SK-N-SH treated with all-trans-retinoic acid at 6 μM for 48 hours (cell line): ENCODE results near the gene RPRD1A.
"Not testable (repeated sequence)": the region's sequence is repeated elsewhere in the genome, so short reads cannot be mapped to it uniquely, and the experiment has no call there.

ENCODE experiments used
- ATAC-seq: fragments of 200-7000 bp; cut with Tn5 transposase; 3 replicates; pipeline ENCODE4 v1.9.1; 2020; ENCODE audit warnings: mild to moderate bottlenecking, moderate library complexity
- ARNTL ChIP-seq: fragments of 450-650 bp; formaldehyde crosslinking; IDR thresholded peaks from 2 replicates; pipeline ENCODE4 v1.5.0; 2020; ENCODE audit warnings: low read depth, mild to moderate bottlenecking, moderate library complexity, borderline replicate concordance
- BACH2 ChIP-seq: fragments of 250-450 bp; sonication (Bioruptor Pico); IDR thresholded peaks from 2 replicates; pipeline ENCODE4 v1.9.0; 2021; ENCODE audit warnings: mild to moderate bottlenecking, borderline replicate concordance
- ESRRG ChIP-seq: fragments of 250-450 bp; sonication (Bioruptor Pico); IDR thresholded peaks from 2 replicates; pipeline ENCODE4 v1.6.1; 2021; ENCODE audit warnings: mild to moderate bottlenecking
- GLIS3 ChIP-seq: fragments of 250-450 bp; sonication (Bioruptor Pico); IDR thresholded peaks from 2 replicates; pipeline ENCODE4 v1.5.0; 2020; ENCODE audit warnings: mild to moderate bottlenecking, moderate library complexity
- ISL1 ChIP-seq: fragments of 250-450 bp; sonication (Bioruptor Pico); IDR thresholded peaks from 2 replicates; pipeline ENCODE4 v2.1.2; 2022; ENCODE audit warnings: mild to moderate bottlenecking, moderate library complexity
- OSR1 ChIP-seq: fragments of 250-450 bp; sonication (Bioruptor Pico); IDR thresholded peaks from 2 replicates; pipeline ENCODE4 v1.8.0; 2022; ENCODE audit warnings: moderate library complexity, mild to moderate bottlenecking, inconsistent platforms
- PPARA ChIP-seq: fragments of 250-450 bp; sonication (Bioruptor Pico); IDR thresholded peaks from 2 replicates; pipeline ENCODE4 v1.5.0; 2020; ENCODE audit warnings: mild to moderate bottlenecking, borderline replicate concordance
- SNAI2 ChIP-seq: fragments of 250-450 bp; sonication (Bioruptor Pico); IDR thresholded peaks from 2 replicates; pipeline ENCODE4 v1.5.0; 2020; ENCODE audit warnings: mild to moderate bottlenecking, moderate library complexity
- TCF4 ChIP-seq: fragments of 250-450 bp; sonication (Bioruptor Pico); IDR thresholded peaks from 2 replicates; pipeline ENCODE4 v1.8.0; 2021; ENCODE audit warnings: mild to moderate bottlenecking, moderate library complexity, borderline replicate concordance
- TOX ChIP-seq: fragments of 250-450 bp; sonication (Bioruptor Pico); IDR thresholded peaks from 2 replicates; pipeline ENCODE4 v1.8.0; 2021; ENCODE audit warnings: mild to moderate bottlenecking, moderate library complexity, borderline replicate concordance
- ZC3H10 ChIP-seq: fragments of 250-450 bp; sonication (Bioruptor Pico); IDR thresholded peaks from 2 replicates; pipeline ENCODE4 v1.5.1; 2021; ENCODE audit warnings: mild to moderate bottlenecking, moderate library complexity
- ZFP3 ChIP-seq: fragments of 250-450 bp; sonication (Bioruptor Pico); IDR thresholded peaks from 2 replicates; pipeline ENCODE4 v1.5.0; 2020; ENCODE audit warnings: mild to moderate bottlenecking, moderate library complexity
- ZNF565 ChIP-seq: fragments of 450-650 bp; formaldehyde crosslinking; conservative IDR thresholded peaks from 2 replicates; pipeline ENCODE4 v1.5.0; 2020; ENCODE audit warnings: low read depth, mild to moderate bottlenecking, moderate library complexity
- ZNF70 ChIP-seq: fragments of 450-650 bp; formaldehyde crosslinking; IDR thresholded peaks from 2 replicates; pipeline ENCODE4 v1.5.0; 2020; ENCODE audit warnings: mild to moderate bottlenecking, moderate library complexity
- ZNF8 ChIP-seq: fragments of 450-650 bp; formaldehyde crosslinking; IDR thresholded peaks from 2 replicates; pipeline ENCODE4 v1.5.0; 2020; ENCODE audit warnings: mild to moderate bottlenecking, moderate library complexity
- TF ChIP-seq, protein P1 (sequence below): fragments of 250-450 bp; sonication (Bioruptor Pico); IDR thresholded peaks from 2 replicates; pipeline ENCODE4 v1.5.1; 2021; ENCODE audit warnings: mild to moderate bottlenecking, moderate library complexity
- TF ChIP-seq, protein P2 (sequence below): fragments of 250-450 bp; sonication (Bioruptor Pico); IDR thresholded peaks from 2 replicates; pipeline ENCODE4 v1.5.1; 2020; ENCODE audit warnings: low read depth, mild to moderate bottlenecking, moderate library complexity
- TF ChIP-seq, protein P3 (sequence below): fragments of 250-450 bp; sonication (Bioruptor Pico); IDR thresholded peaks from 2 replicates; pipeline ENCODE4 v1.8.0; 2021; ENCODE audit warnings: low read depth, mild to moderate bottlenecking, moderate library complexity, borderline replicate concordance
- TF ChIP-seq, protein P4 (sequence below): fragments of 250-450 bp; sonication (Bioruptor Pico); IDR thresholded peaks from 2 replicates; pipeline ENCODE4 v1.5.0; 2020; ENCODE audit warnings: mild to moderate bottlenecking, moderate library complexity

Gene RPRD1A

DNA sequence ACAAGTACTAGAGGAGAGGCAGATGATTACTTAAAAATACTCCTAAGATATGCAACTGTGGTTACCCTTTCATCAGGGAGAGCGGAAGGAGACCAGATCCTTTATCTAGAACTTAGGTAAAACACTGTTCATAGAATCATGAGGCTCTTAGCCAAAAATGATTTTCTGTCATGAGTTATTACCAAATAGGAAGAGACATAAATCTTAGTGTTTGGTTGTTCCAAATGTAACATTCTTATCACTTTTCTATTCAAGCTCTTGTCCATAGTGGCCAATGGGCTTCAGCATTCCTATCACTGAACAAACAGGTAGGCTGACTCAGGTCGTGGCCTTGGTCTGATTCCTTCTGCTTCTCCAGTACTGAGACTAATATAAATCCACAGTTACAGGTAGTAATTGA lies 38.5 kb downstream of the RPRD1A start:
- no peak for ATAC-seq

DNA sequence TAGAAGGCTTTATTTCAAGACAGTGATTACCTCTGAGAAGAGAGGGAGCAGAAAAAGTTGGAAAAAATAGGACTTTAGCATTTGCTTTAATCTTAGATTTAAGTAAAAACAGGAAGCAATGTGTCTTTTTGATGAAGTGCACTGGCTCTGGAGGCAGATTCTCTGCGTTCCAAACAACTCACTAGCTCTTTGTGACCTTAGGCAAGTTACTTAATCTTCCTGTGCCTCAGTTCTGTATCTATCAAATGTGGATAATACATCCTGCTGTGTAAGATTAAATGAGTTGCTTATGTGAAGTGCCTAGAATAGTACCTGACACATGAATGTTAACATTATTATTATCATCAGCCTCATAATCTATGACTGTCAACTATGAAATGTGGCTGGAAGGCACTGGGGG lies 42.3 kb downstream of the RPRD1A start:
- TF ChIP-seq ISL1 (CRISPR knock-in tag), result peak; percentile 86
- TF ChIP-seq ZFP3, result 0 out of 2 replicates have a peak, but pooled peaks have one; percentile 45
- TF ChIP-seq GLIS3 (CRISPR knock-in tag), result peak; percentile 72; the same call in 1 of the 2 replicates
- TF ChIP-seq, protein P1, sequence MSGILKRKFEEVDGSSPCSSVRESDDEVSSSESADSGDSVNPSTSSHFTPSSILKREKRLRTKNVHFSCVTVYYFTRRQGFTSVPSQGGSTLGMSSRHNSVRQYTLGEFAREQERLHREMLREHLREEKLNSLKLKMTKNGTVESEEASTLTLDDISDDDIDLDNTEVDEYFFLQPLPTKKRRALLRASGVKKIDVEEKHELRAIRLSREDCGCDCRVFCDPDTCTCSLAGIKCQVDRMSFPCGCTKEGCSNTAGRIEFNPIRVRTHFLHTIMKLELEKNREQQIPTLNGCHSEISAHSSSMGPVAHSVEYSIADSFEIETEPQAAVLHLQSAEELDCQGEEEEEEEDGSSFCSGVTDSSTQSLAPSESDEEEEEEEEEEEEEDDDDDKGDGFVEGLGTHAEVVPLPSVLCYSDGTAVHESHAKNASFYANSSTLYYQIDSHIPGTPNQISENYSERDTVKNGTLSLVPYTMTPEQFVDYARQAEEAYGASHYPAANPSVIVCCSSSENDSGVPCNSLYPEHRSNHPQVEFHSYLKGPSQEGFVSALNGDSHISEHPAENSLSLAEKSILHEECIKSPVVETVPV (CRISPR knock-in tag), result no peak
- ATAC-seq, result peak; percentile 90

More for the DNA sequence above, 38.5 kb downstream of the RPRD1A start:
- TF ChIP-seq, protein P2, sequence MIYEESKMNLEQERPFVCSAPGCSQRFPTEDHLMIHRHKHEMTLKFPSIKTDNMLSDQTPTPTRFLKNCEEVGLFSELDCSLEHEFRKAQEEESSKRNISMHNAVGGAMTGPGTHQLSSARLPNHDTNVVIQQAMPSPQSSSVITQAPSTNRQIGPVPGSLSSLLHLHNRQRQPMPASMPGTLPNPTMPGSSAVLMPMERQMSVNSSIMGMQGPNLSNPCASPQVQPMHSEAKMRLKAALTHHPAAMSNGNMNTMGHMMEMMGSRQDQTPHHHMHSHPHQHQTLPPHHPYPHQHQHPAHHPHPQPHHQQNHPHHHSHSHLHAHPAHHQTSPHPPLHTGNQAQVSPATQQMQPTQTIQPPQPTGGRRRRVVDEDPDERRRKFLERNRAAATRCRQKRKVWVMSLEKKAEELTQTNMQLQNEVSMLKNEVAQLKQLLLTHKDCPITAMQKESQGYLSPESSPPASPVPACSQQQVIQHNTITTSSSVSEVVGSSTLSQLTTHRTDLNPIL (CRISPR knock-in tag), result no peak
- peak; percentile 81 for TF ChIP-seq ISL1 (CRISPR knock-in tag)

DNA sequence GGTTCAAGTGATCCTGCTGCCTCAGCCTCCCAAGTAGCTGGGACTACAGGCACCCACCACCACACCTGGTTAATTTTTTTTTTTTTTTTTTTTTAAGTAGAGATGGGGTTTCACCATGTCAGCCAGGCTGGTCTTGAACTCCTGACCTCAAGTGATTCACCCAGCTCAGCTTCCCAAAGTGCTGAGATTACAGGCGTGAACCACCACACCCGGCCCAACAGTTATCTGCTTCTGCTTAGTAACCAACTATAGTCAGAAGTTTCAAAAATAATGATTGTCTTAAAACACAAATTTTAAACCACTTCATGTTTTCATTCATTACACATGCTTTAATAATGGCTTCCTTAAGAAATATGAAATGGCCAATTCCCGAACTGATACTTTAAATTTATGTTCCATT lies 43.1 kb downstream of the RPRD1A start:
- ATAC-seq, result not testable (repeated sequence)

DNA sequence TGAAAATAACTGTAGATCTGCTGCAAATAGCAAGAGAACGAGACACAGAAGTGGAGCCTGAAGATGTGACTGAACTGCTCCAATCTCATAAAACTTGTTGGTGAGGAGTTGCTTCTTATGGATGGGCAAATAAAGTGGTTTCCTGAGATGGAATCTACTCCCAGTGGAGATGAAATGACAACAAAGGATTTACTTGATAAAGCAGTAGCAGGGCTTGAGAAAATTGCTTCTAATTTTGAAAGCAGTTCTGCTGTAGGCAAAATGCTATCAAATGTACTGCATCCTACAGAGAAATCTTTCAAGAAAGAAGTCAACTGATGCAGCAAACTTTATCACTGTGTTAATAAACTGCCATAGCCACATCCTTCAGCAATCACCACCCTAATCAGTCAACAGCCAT lies 44.0 kb downstream of the RPRD1A start:
- ATAC-seq, result no peak
- TF ChIP-seq ESRRG (CRISPR knock-in tag) (no peak), ZNF8 (no peak), ZFP3 (no peak), ZNF70 (CRISPR knock-in tag) (no peak), ZNF565 (CRISPR knock-in tag) (no peak), PPARA (no peak), ARNTL (no peak), OSR1 (CRISPR knock-in tag) (no peak), TOX (CRISPR knock-in tag) (no peak), GLIS3 (CRISPR knock-in tag) (no peak)
- TF ChIP-seq, protein P3, sequence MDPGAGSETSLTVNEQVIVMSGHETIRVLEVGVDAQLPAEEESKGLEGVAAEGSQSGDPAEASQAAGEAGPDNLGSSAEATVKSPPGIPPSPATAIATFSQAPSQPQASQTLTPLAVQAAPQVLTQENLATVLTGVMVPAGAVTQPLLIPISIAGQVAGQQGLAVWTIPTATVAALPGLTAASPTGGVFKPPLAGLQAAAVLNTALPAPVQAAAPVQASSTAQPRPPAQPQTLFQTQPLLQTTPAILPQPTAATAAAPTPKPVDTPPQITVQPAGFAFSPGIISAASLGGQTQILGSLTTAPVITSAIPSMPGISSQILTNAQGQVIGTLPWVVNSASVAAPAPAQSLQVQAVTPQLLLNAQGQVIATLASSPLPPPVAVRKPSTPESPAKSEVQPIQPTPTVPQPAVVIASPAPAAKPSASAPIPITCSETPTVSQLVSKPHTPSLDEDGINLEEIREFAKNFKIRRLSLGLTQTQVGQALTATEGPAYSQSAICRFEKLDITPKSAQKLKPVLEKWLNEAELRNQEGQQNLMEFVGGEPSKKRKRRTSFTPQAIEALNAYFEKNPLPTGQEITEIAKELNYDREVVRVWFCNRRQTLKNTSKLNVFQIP (CRISPR knock-in tag), result no peak

DNA sequence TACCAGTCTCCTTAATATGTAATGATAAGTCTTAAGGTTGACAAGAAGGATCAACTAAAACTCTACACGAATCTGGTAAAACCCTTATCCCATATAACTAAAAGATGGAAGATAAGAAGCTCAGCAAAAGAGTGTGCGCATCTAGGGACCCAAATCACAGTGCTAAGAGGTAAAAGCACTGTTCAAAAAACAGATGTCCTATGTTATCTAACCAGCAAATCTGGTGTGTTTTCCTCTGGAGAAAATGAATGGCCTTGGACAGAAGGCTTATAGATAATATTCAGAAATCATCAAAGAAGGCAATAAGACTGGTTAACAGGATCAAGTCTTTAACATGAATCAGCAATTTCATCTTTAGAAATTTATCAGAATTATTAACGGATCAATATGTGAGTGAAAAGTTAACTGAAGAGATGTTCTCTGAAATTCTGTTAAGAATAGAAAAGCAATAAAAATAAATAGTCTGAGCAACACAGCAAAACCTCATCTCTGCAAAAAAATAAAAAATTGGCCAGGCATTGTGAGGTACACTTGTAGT lies 47.1 kb downstream of the RPRD1A start:
- TF ChIP-seq BACH2 (CRISPR knock-in tag) (0 out of 2 replicates have a peak, but pooled peaks have one; percentile 10), TCF4 (CRISPR knock-in tag) (peak; percentile 84; the same call in 1 of the 2 replicates), ARNTL (no peak)
- TF ChIP-seq, protein P4, sequence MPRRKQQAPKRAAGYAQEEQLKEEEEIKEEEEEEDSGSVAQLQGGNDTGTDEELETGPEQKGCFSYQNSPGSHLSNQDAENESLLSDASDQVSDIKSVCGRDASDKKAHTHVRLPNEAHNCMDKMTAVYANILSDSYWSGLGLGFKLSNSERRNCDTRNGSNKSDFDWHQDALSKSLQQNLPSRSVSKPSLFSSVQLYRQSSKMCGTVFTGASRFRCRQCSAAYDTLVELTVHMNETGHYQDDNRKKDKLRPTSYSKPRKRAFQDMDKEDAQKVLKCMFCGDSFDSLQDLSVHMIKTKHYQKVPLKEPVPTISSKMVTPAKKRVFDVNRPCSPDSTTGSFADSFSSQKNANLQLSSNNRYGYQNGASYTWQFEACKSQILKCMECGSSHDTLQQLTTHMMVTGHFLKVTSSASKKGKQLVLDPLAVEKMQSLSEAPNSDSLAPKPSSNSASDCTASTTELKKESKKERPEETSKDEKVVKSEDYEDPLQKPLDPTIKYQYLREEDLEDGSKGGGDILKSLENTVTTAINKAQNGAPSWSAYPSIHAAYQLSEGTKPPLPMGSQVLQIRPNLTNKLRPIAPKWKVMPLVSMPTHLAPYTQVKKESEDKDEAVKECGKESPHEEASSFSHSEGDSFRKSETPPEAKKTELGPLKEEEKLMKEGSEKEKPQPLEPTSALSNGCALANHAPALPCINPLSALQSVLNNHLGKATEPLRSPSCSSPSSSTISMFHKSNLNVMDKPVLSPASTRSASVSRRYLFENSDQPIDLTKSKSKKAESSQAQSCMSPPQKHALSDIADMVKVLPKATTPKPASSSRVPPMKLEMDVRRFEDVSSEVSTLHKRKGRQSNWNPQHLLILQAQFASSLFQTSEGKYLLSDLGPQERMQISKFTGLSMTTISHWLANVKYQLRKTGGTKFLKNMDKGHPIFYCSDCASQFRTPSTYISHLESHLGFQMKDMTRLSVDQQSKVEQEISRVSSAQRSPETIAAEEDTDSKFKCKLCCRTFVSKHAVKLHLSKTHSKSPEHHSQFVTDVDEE (CRISPR knock-in tag), result 0 out of 2 replicates have a peak, but pooled peaks have one; percentile 16
- no peak for ATAC-seq

DNA sequence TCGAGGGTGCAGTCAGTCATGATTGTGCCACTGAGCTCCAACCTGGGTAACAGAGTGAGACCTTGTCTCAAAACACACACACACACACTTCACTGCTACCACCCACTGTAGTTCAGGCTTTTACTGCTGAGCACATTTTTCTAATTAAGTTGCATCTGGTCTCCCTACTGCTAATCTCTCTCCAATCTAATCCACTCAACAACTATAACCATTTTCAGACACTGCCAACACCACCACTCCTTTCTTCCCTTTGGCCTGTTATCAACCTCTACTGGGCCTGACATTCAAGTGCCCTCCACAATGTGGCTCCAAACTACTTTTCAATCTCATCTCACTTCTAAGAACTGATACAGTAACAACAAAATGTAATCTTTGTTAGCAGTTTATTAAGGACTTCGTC lies 50.1 kb downstream of the RPRD1A start:
- peak; percentile 56 for ATAC-seq
- TF ChIP-seq, protein P4 (CRISPR knock-in tag), result peak; percentile 68
- no peak for TF ChIP-seq ARNTL
- TF ChIP-seq ESRRG (CRISPR knock-in tag), result no peak
- TF ChIP-seq ZNF8, result no peak
- TF ChIP-seq, protein P3 (CRISPR knock-in tag), result no peak
- TF ChIP-seq ZNF565 (CRISPR knock-in tag), result no peak
- no peak for TF ChIP-seq SNAI2
- peak; percentile 96 for TF ChIP-seq TCF4 (CRISPR knock-in tag)
- TF ChIP-seq ZC3H10 (CRISPR knock-in tag), result no peak
- no peak for TF ChIP-seq TOX (CRISPR knock-in tag)
